Calu3 (cell line): ENCODE results near the gene FHIT. TPM values are rescaled to one million over a fixed set of nuclear protein-coding genes. Genes with fewer than 3 reads are reported as not detected.

Experiments
- BruUV-seq: library from RNA; stranded (reverse); fragments of 400-500 nt; replicated peaks from 2 replicates; lab custom pipeline; 2021; lab: Mats Ljungman, UMichigan
- CTCF ChIA-PET: fragments of 300-600 bp; sonication (Branson Sonifier 250); formaldehyde crosslinking; loops from one replicate; lab custom pipeline; 2022; ENCODE audit warnings: antibody characterized with exemption; lab: Charles Lee
- DNase-seq: peaks from one replicate; pipeline ENCODE4 v3.0.0; 2022
- H3K27ac Mint-ChIP-seq: one replicate; pipeline ENCODE4 v1.8.0; 2022; ENCODE audit warnings: mixed read lengths; ENCODE audit not compliant: unreplicated experiment
- H3K27me3 Mint-ChIP-seq: one replicate; pipeline ENCODE4 v1.8.0; 2022; ENCODE audit warnings: mixed read lengths; ENCODE audit not compliant: unreplicated experiment
- H3K36me3 Mint-ChIP-seq: one replicate; pipeline ENCODE4 v1.8.0; 2022; ENCODE audit warnings: mild to moderate bottlenecking, moderate library complexity, mixed read lengths; ENCODE audit not compliant: insufficient read depth, unreplicated experiment
- H3K4me1 Mint-ChIP-seq: one replicate; pipeline ENCODE4 v1.8.0; 2022; ENCODE audit warnings: mild to moderate bottlenecking, low read depth, mixed read lengths; ENCODE audit not compliant: unreplicated experiment
- H3K4me3 Mint-ChIP-seq: one replicate; pipeline ENCODE4 v1.8.0; 2022; ENCODE audit warnings: mild to moderate bottlenecking, low read depth, moderate library complexity, mixed read lengths; ENCODE audit not compliant: unreplicated experiment
- H3K9me3 Mint-ChIP-seq: one replicate; pipeline ENCODE4 v1.8.0; 2022; ENCODE audit warnings: low read depth, mixed read lengths; ENCODE audit not compliant: unreplicated experiment
- CTCF ChIP-seq: fragments of 200-600 bp; IDR thresholded peaks from one replicate; pipeline ENCODE4 v1.8.0; 2022; ENCODE audit warnings: antibody characterized with exemption; ENCODE audit not compliant: unreplicated experiment
- intact Hi-C: fragments of 100-400 bp; cut with micrococcal nuclease; formaldehyde crosslinking; loops from one replicate; pipeline ENCODE4 v1.10.0; 2022; ENCODE audit not compliant: unreplicated experiment
- total RNA-seq: library from RNA; stranded (reverse); gene quantifications from 2 replicates; pipeline ENCODE4 v1.2.3, GENCODE V29; 2022

FHIT gene
- total RNA-seq, 1 experiment from 2014 or later = 6.2 TPM

GRCh38 chr3:60591267-60591666 is 660.0 kb downstream of the FHIT start:
- no peaks in the 10 kb centered on the region for H3K4me1 Mint-ChIP-seq
- H3K4me3 Mint-ChIP-seq = no peak overlapping the region
- no peak for DNase-seq
- peaks cover 10% of the 10 kb centered on the region for H3K9me3 Mint-ChIP-seq
- H3K27ac Mint-ChIP-seq = no peak overlapping the region
- intact Hi-C loops = no loop called here
- no peaks in the 10 kb centered on the region for H3K36me3 Mint-ChIP-seq
- H3K27me3 Mint-ChIP-seq = no peaks in the 10 kb centered on the region
- TF ChIP-seq CTCF = no peak
- CTCF ChIA-PET = no interaction called here
- no TSS peak for BruUV-seq

DNA sequence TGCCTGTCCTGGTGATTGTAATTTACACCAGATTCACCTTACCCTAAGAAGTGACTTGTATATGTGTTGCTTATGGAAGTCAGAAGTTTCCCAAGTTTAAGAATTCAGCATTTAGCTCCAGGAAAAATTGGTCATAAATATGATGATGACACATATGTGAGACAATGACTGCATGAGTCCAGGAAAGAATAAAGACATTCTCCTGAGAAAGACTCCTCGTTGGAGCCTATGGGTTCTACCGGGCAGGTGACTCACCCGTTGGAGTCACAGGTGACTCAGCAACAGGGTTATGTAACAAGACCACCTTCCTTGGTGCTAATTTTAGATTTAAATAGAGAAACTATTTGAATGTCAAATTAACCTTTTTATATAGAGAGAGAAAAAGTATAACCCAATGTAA is 662.4 kb downstream of the FHIT start:
- BruUV-seq = no TSS peak
- Mint-ChIP-seq H3K36me3 (no peaks in the 10 kb centered on the region), H3K4me1 (no peaks in the 10 kb centered on the region), H3K27ac (no peak overlapping the region), H3K4me3 (no peak overlapping the region), H3K9me3 (peaks cover 6% of the 10 kb centered on the region), H3K27me3 (no peaks in the 10 kb centered on the region)
- TF ChIP-seq CTCF = no peak
- CTCF ChIA-PET = no interaction called here
- peak; percentile 3 for DNase-seq
- intact Hi-C loops = loop anchor here (10.0 kb wide), 1 partner anchor 786 kb away; no protein-coding TSS in a partner anchor

- intact Hi-C loops = loop anchor here (10.0 kb wide), 1 partner anchor 789 kb away; no protein-coding TSS in a partner anchor
- TF ChIP-seq CTCF = no peak
- H3K27ac Mint-ChIP-seq = no peak overlapping the region
- H3K27me3 Mint-ChIP-seq = no peaks in the 10 kb centered on the region
- no peak for DNase-seq
- BruUV-seq = no TSS peak
- H3K4me1 Mint-ChIP-seq = no peaks in the 10 kb centered on the region
- CTCF ChIA-PET = no interaction called here
- no peaks in the 10 kb centered on the region for H3K36me3 Mint-ChIP-seq
- peaks cover 6% of the 10 kb centered on the region for H3K9me3 Mint-ChIP-seq
- no peak overlapping the region for H3K4me3 Mint-ChIP-seq
These were observed 665.3 kb downstream of the FHIT start for GRCh38 chr3:60585918-60586317.

DNA sequence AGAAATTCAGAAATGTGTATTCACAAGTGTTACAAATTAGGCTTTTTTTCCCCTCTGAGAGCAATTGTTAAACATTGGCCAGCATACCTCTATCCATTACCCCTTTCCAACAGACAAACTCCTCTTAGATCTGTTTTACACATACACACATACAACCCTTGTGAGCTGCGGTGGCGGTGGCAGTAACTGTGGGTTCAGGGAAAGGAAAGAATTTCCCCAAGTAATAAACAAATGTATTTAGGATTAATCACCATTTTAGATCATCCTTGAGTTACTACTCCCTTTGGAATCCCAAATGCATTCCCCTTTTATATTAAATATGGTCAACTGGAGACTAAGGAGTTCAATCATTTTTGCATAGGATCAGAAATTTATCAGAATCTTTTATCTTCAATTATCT is 667.0 kb downstream of the FHIT start:
- DNase-seq = no peak
- H3K36me3 Mint-ChIP-seq = no peaks in the 10 kb centered on the region
- TF ChIP-seq CTCF = no peak
- peaks cover 6% of the 10 kb centered on the region for H3K9me3 Mint-ChIP-seq
- CTCF ChIA-PET = no interaction called here
- no peak overlapping the region for H3K27ac Mint-ChIP-seq
- no peak overlapping the region for H3K4me3 Mint-ChIP-seq
- H3K27me3 Mint-ChIP-seq = no peaks in the 10 kb centered on the region
- H3K4me1 Mint-ChIP-seq = no peaks in the 10 kb centered on the region
- BruUV-seq = no TSS peak
- intact Hi-C loops = loop anchor here (10.0 kb wide), 1 partner anchor 791 kb away; no protein-coding TSS in a partner anchor
